ENCODE results near the gene OR14I1.

OR14I1 gene

GRCh38 chr1:248702714-248703113 is at the start of gene OR14I1:
Gene OR14I1, minus strand, starts transcription at chr1:248702766.
- no peak within 1 kb of the TSS for H3K27ac ChIP-seq
- TF ChIP-seq, protein P1, sequence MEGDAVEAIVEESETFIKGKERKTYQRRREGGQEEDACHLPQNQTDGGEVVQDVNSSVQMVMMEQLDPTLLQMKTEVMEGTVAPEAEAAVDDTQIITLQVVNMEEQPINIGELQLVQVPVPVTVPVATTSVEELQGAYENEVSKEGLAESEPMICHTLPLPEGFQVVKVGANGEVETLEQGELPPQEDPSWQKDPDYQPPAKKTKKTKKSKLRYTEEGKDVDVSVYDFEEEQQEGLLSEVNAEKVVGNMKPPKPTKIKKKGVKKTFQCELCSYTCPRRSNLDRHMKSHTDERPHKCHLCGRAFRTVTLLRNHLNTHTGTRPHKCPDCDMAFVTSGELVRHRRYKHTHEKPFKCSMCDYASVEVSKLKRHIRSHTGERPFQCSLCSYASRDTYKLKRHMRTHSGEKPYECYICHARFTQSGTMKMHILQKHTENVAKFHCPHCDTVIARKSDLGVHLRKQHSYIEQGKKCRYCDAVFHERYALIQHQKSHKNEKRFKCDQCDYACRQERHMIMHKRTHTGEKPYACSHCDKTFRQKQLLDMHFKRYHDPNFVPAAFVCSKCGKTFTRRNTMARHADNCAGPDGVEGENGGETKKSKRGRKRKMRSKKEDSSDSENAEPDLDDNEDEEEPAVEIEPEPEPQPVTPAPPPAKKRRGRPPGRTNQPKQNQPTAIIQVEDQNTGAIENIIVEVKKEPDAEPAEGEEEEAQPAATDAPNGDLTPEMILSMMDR (conservative IDR thresholded peaks at IDR 0.05): no peak

DNA sequence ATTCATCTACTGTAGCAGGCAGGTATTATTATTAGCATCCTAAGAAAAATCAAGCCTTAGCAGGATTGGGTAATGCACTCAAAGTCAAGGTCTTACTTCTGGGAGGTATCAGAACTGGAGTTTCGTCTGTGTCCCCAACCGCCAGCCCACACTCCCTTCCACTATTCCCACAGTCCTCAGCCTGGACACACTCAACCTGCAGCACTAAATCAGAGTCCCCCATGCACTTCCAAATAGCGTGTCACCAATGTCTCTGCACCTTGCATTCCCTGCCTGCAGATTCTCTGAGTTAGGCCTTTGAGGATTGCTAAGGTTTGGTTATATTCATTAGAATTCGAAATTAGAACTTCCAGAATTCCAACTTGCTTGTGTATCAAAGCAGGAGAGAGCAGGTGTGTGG is 49.1 kb upstream of the OR14I1 start:
- H3K27ac ChIP-seq: no peak overlapping the region
- TF ChIP-seq, protein P1 (conservative IDR thresholded peaks at IDR 0.05): no peak

DNA sequence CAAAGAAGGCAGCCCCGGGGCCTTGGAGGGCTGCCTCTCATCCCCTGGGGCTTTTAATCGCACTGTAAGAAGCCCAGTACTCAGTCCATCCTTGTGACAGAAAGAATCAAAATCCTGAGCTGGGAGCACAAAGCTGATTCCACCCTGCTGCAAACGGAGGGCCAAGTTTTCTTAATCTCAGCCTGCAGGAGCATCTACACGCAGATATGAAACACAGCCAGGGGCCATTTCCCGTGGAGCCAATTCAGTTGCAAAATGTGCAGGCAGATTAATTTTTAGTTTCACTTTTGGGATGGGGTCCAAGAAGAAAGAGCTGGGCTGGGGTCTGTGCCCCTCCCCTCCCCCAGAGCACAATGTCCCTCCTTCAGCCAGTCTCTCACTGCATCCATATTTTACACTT is 48.6 kb upstream of the OR14I1 start:
- TF ChIP-seq, protein P1 (conservative IDR thresholded peaks at IDR 0.05): no peak
- H3K27ac ChIP-seq: no peak overlapping the region

- no peak overlapping the region for H3K27ac ChIP-seq
- TF ChIP-seq, protein P1 (conservative IDR thresholded peaks at IDR 0.05): no peak
Observed at GRCh38 chr1:248750496-248750895, 47.9 kb upstream of the OR14I1 start.

DNA sequence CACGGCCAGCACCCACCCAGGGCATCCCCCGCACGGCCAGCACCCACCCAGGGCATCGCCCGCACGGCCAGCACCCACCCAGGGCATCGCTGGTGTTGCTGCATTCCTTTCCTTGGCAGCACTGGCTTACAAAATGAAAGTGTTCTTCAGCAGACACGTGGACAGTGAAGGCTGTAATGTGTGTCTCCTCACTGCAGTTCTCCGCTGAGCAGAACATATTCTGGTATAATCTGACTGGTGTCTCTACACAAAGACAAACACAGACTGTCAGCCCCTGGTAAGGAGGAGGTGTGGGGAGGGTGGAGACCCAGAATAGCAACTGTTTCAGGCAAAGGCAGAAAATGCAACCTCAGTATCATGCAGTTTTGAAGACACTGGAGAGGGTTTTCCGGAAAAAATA is 45.6 kb upstream of the OR14I1 start:
- no peak overlapping the region for H3K27ac ChIP-seq

DNA sequence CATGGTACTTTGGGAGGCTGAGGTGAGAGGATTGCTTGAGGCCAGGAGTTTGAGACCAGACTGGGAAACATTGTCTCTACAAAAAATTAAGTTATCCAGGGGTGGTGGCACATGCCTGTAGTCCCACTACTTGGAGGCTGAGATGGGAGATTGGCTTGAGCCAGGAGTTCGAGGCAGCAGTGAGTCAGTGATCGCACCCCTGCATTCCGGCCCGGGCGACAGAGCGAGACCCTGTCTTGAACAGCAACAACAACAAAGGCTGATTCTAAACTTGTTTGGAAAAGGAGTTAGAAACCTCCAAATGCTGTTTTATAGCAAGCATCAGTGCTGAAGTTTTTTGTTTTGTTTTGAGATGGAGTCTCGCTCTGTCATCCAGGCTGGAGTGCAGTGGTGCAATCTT is 38.3 kb upstream of the OR14I1 start:
- TF ChIP-seq, protein P1 (conservative IDR thresholded peaks at IDR 0.05): no peak
- H3K27ac ChIP-seq: no peak overlapping the region

More for the DNA sequence above, 45.6 kb upstream of the OR14I1 start:
- TF ChIP-seq, protein P1 (conservative IDR thresholded peaks at IDR 0.05): no peak

- TF ChIP-seq, protein P1 (conservative IDR thresholded peaks at IDR 0.05): no peak
- no peak overlapping the region for H3K27ac ChIP-seq
Observed at GRCh38 chr1:248739572-248740205, 37.1 kb upstream of the OR14I1 start.

Data from VCaP (cell line).